HepG2 (cell line): ENCODE measurements around the gene ATP9B. TPM values are rescaled to one million over a fixed set of nuclear protein-coding genes. Genes with fewer than 3 reads are reported as not detected.
A peak's percentile ranks its signal among the peaks of the same experiment; 100 is the strongest.

Experiments
- ATAC-seq: fragments of 200-7000 bp; cut with Tn5 transposase; 3 replicates; pipeline ENCODE4 v1.9.1; 2020; ENCODE audit warnings: mild to moderate bottlenecking, moderate library complexity
- BruUV-seq: library from RNA; stranded (reverse); fragments of 400-500 nt; replicated peaks from 2 replicates; lab custom pipeline; 2021; lab: Mats Ljungman, UMichigan
- CTCF ChIA-PET: fragments of 300-600 bp; formaldehyde crosslinking; extraction: SDS; loops from one replicate; lab custom pipeline; 2021; ENCODE audit warnings: low total read pairs, inconsistent platforms, low intra/inter-chr PET ratio; lab: Yijun Ruan, JAX
- POLR2A ChIA-PET: fragments of 350-600 bp; sonication (Branson Sonifier 250); formaldehyde crosslinking; loops from one replicate; lab custom pipeline; 2020; ENCODE audit warnings: antibody characterized with exemption, inconsistent platforms; lab: Yijun Ruan, JAX
- DNase-seq: peaks from one replicate; pipeline ENCODE4 v3.0.0-alpha.2; 2015; ENCODE audit warnings: low spot score
- FAIRE-seq: peaks from 3 replicates; lab custom pipeline; 2011; peaks lifted over from hg19 to GRCh38; lab: Jason Lieb, UNC
- H2AFZ ChIP-seq: one replicate; pipeline ENCODE4 v1.6.1; 2011; ENCODE audit warnings: low read length, inconsistent platforms
- H3K27ac ChIP-seq: fragments of 300-600 bp; 3 replicates; pipeline ENCODE4 v1.8.0; 2011; ENCODE audit warnings: mixed run types, mild to moderate bottlenecking, mixed read lengths, low read length, inconsistent platforms; ENCODE audit not compliant: insufficient read depth; ENCODE audit errors: extremely low read length
- H3K27me3 ChIP-seq, 2 experiments: fragments of 200-600 bp in 1 of 2; 2 replicates in 1 of 2; 3 replicates in 1 of 2; pipeline versions ENCODE4 v1.6.0 to v1.8.0; 2011; ENCODE audit warnings: low read length in 2 of 2, mild to moderate bottlenecking in 2 of 2, moderate library complexity in 2 of 2, inconsistent platforms in 1 of 2; ENCODE audit not compliant: insufficient read depth in 2 of 2, control insufficient read depth in 1 of 2
- H3K36me3 ChIP-seq, 2 experiments: fragments of 200-600 bp in 1 of 2; replicated peaks in 1 of 2; 2 replicates in 1 of 2; 3 replicates in 1 of 2; pipeline versions ENCODE4 v1.5.1 to v1.8.0; 2011; ENCODE audit warnings: low read length in 2 of 2, inconsistent platforms in 1 of 2; ENCODE audit not compliant: insufficient read depth in 2 of 2, control insufficient read depth in 1 of 2
- H3K4me1 ChIP-seq: 2 replicates; pipeline ENCODE4 v1.5.1; 2012; ENCODE audit warnings: low read length, inconsistent platforms; ENCODE audit not compliant: insufficient read depth
- H3K4me2 ChIP-seq: 2 replicates; pipeline ENCODE4 v1.6.0; 2011; ENCODE audit warnings: low read depth, low read length, inconsistent platforms
- H3K4me3 ChIP-seq, 3 experiments: fragments of 200-600 bp in 1 of 3; sonication (generic), shearing (Covaris generic) in 1 of 3; replicated peaks in 1 of 3; 2 replicates each; pipeline ENCODE4 v1.5.1; 2011 to 2016; ENCODE audit warnings: low read length in 3 of 3, inconsistent platforms in 2 of 3, low read depth in 2 of 3, mild to moderate bottlenecking in 2 of 3, control low read depth in 1 of 3, mixed read lengths in 1 of 3; ENCODE audit not compliant: insufficient read depth in 1 of 3
- H3K79me2 ChIP-seq: one replicate; pipeline ENCODE4 v1.6.1; 2011; ENCODE audit warnings: low read length, inconsistent platforms; ENCODE audit not compliant: insufficient read depth
- H3K9ac ChIP-seq: 2 replicates; pipeline ENCODE4 v1.6.0; 2011; ENCODE audit warnings: mild to moderate bottlenecking, low read depth, low read length, inconsistent platforms; ENCODE audit not compliant: insufficient read depth
- H3K9me3 ChIP-seq: 2 replicates; pipeline ENCODE4 v1.5.1; 2012; ENCODE audit warnings: mild to moderate bottlenecking, low read length
- H4K20me1 ChIP-seq: 2 replicates; pipeline ENCODE4 v1.6.0; 2011; ENCODE audit warnings: inconsistent platforms, mild to moderate bottlenecking, low read length, moderate library complexity; ENCODE audit not compliant: insufficient read depth
- ATF4 ChIP-seq, 2 experiments: fragments of 450-650 bp in 1 of 2; sonication (generic) in 1 of 2; formaldehyde crosslinking; IDR thresholded peaks; 2 replicates each; pipeline versions ENCODE4 v1.5.0 to v1.8.0; 2020 to 2022; ENCODE audit warnings: mild to moderate bottlenecking in 1 of 2, missing genetic modification reagents in 1 of 2
- JUN ChIP-seq: sonication (generic); formaldehyde crosslinking; IDR thresholded peaks from 2 replicates; pipeline ENCODE4 v1.4.0; 2020; ENCODE audit warnings: mild to moderate bottlenecking, missing genetic modification reagents
- MYNN ChIP-seq: sonication (generic); formaldehyde crosslinking; IDR thresholded peaks from 2 replicates; pipeline ENCODE4 v1.4.0; 2020; ENCODE audit warnings: mild to moderate bottlenecking, low read depth, missing genetic modification reagents
- REL ChIP-seq: sonication (generic); formaldehyde crosslinking; conservative IDR thresholded peaks from 2 replicates; pipeline ENCODE4 v1.8.0; 2022; ENCODE audit warnings: mild to moderate bottlenecking, missing genetic modification reagents, moderate library complexity
- ZBTB33 ChIP-seq: sonication (generic); formaldehyde crosslinking; IDR thresholded peaks from 2 replicates; pipeline ENCODE4 v1.4.0; 2020; ENCODE audit warnings: missing genetic modification reagents
- ZBTB8A ChIP-seq: sonication (generic); formaldehyde crosslinking; IDR thresholded peaks from 2 replicates; pipeline ENCODE4 v1.4.0; 2020; ENCODE audit warnings: mild to moderate bottlenecking, low read depth, missing genetic modification reagents, borderline replicate concordance
- ZNF180 ChIP-seq: sonication (generic); formaldehyde crosslinking; IDR thresholded peaks from 2 replicates; pipeline ENCODE4 v1.4.0; 2020; ENCODE audit warnings: low read depth, missing genetic modification reagents, borderline replicate concordance
- ZNF335 ChIP-seq: sonication (generic); formaldehyde crosslinking; IDR thresholded peaks from 2 replicates; pipeline ENCODE4 v1.4.0; 2020; ENCODE audit warnings: missing genetic modification reagents
- WGBS: methylation state at CpG from one replicate; pipeline ENCODE4 v1.1.6; 2017; ENCODE audit warnings: low lambda C conversion rate; 5-methylcytosine and 5-hydroxymethylcytosine counted together
- in situ Hi-C: cut with HindIII; loops from 2 replicates; pipeline ENCODE4 v1.10.0; 2017; ENCODE audit warnings: low pct_unique_long_range_greater_than_20kb; ENCODE audit not compliant: extremely low pct_ligation_motif_present
- intact Hi-C: fragments of 100-400 bp; cut with micrococcal nuclease; formaldehyde crosslinking; loops from one replicate; pipeline ENCODE4 v1.10.0; 2022; ENCODE audit not compliant: unreplicated experiment
- polyA plus RNA-seq, 8 experiments: library from polyadenylated mRNA; depleted of rRNA in 3 of 8; stranded (reverse) in 7 of 8; unstranded in 1 of 8; fragments of >200 nt; fragmentation: Illumina TruSeq in 4 of 8; extraction: Trizol in 4 of 8; gene quantifications; 2 replicates each; pipeline versions ENCODE4 v1.2.1 to v1.2.3, GENCODE V29; 2011 to 2016; ENCODE audit warnings: low read depth in 4 of 8, missing spikeins in 1 of 8, mixed read lengths in 1 of 8; ENCODE audit not compliant: insufficient read depth in 1 of 8
- total RNA-seq, 5 experiments: library from RNA; depleted of rRNA; stranded (reverse); fragments of >200 nt; fragmentation: Illumina TruSeq; extraction: Trizol; gene quantifications; 2 replicates each; pipeline ENCODE4 v1.2.3, GENCODE V29; 2016; ENCODE audit warnings: low read depth in 1 of 5

Gene ATP9B
- total and polyA plus RNA-seq, 2 of the 13 experiments (the other 11 are each of a cell fraction or from before 2014, with no cell fraction given): 10.8 to 11.3 TPM

GRCh38 chr18:79049506-79049905 is 19.7 kb upstream of the ATP9B start:
- Histone ChIP-seq H3K27me3 (peaks cover 4 to 30% of the 10 kb centered on the region in 2 experiments; a peak in 4 of 5 replicates), H3K4me3 (no peak overlapping the region), H3K9me3 (no peaks in the 10 kb centered on the region), H4K20me1 (no peaks in the 10 kb centered on the region), H3K4me1 (peaks cover 8% of the 10 kb centered on the region), H3K36me3 (no peaks in the 10 kb centered on the region), H3K27ac (no peak overlapping the region), H3K79me2 (no peaks in the 10 kb centered on the region), H3K4me2 (no peak overlapping the region), H3K9ac (no peak overlapping the region), H2AFZ (no peak overlapping the region)
- ATAC-seq: peak; percentile 16; the same call in 1 of the 3 replicates
- ChIA-PET CTCF (no interaction called here), POLR2A (no interaction called here)
- DNase-seq: no peak
- BruUV-seq: no TSS peak
- TF ChIP-seq MYNN (CRISPR knock-in tag): no peak
- no peak for TF ChIP-seq ATF4 (CRISPR knock-in tag; IDR thresholded peaks at IDR 0.05)
- TF ChIP-seq ZBTB8A (CRISPR knock-in tag): no peak
- TF ChIP-seq ZNF180 (CRISPR knock-in tag): no peak
- no peak for TF ChIP-seq ZNF335 (CRISPR knock-in tag)
- TF ChIP-seq JUN (CRISPR knock-in tag): no peak
- no peak for TF ChIP-seq ZBTB33 (CRISPR knock-in tag)
- TF ChIP-seq REL (CRISPR knock-in tag): no peak
- no peak for FAIRE-seq
- 32% methylated on average over 3 of the region's 3 CpGs for WGBS
- intact Hi-C loops (no loop called here), in situ Hi-C loops (no loop called here)
